KMS-11 (cell line): ENCODE data around the gene CCDC178.

Source experiments
- H2AFZ ChIP-seq: fragments of 200-600 bp; sonication (generic); 2 replicates; pipeline ENCODE4 v1.6.1; 2016; ENCODE audit warnings: antibody characterized with exemption, mixed run types, low read depth
- H3K27ac ChIP-seq: fragments of 200-600 bp; sonication (generic); 2 replicates; pipeline ENCODE4 v1.6.1; 2016; ENCODE audit warnings: mild to moderate bottlenecking, mixed run types
- H3K27me3 ChIP-seq: fragments of 200-600 bp; sonication (generic); 2 replicates; pipeline ENCODE4 v1.6.1; 2017; ENCODE audit warnings: mild to moderate bottlenecking, low read depth, mixed run types, moderate library complexity; ENCODE audit not compliant: insufficient read depth
- H3K36me3 ChIP-seq: fragments of 200-600 bp; sonication (generic); 2 replicates; pipeline ENCODE4 v1.6.1; 2017; ENCODE audit warnings: mild to moderate bottlenecking, mixed run types; ENCODE audit not compliant: insufficient read depth
- H3K4me1 ChIP-seq: fragments of 200-600 bp; sonication (generic); 2 replicates; pipeline ENCODE4 v1.6.1; 2016; ENCODE audit warnings: mild to moderate bottlenecking, low read depth, mixed run types; ENCODE audit not compliant: poor library complexity, severe bottlenecking
- H3K4me2 ChIP-seq: fragments of 200-600 bp; sonication (generic); 2 replicates; pipeline ENCODE4 v1.7.0; 2016; ENCODE audit warnings: mild to moderate bottlenecking, mixed run types
- H3K4me3 ChIP-seq: fragments of 200-600 bp; sonication (generic); IDR thresholded peaks from 2 replicates; pipeline ENCODE4 v1.6.1; 2017; ENCODE audit warnings: low read depth, low read length, mixed read lengths; ENCODE audit not compliant: insufficient read depth
- H3K79me2 ChIP-seq: fragments of 200-600 bp; sonication (generic); 2 replicates; pipeline ENCODE4 v1.6.1; 2016; ENCODE audit warnings: low read depth, mixed run types; ENCODE audit not compliant: insufficient read depth
- H3K9ac ChIP-seq: fragments of 200-600 bp; sonication (generic); 2 replicates; pipeline ENCODE4 v1.6.1; 2016; ENCODE audit warnings: mild to moderate bottlenecking, mixed run types
- H4K20me1 ChIP-seq: fragments of 200-600 bp; sonication (generic); 2 replicates; pipeline ENCODE4 v1.6.1; 2016; ENCODE audit warnings: mild to moderate bottlenecking, mixed run types; ENCODE audit not compliant: insufficient read depth
- CTCF ChIP-seq: fragments of 200-600 bp; sonication (generic); conservative IDR thresholded peaks from 2 replicates; pipeline ENCODE4 v1.6.1; 2017; ENCODE audit warnings: low read depth, mild to moderate bottlenecking, antibody characterized with exemption, low read length, moderate library complexity, mixed read lengths

The CCDC178 gene

GRCh38 chr18:33014060-33014796 lies 426.3 kb downstream of the CCDC178 start:
- Histone ChIP-seq H3K4me2 (no peak overlapping the region), H3K27me3 (no peaks in the 10 kb centered on the region), H4K20me1 (no peaks in the 10 kb centered on the region), H3K79me2 (no peaks in the 10 kb centered on the region), H3K36me3 (no peaks in the 10 kb centered on the region), H3K4me1 (no peaks in the 10 kb centered on the region), H3K27ac (no peak overlapping the region), H3K4me3 (no peak overlapping the region), H3K9ac (no peak overlapping the region), H2AFZ (no peak overlapping the region)
- TF ChIP-seq CTCF = no peak

- Histone ChIP-seq H3K27ac (no peak overlapping the region), H3K4me3 (no peak overlapping the region), H3K79me2 (no peaks in the 10 kb centered on the region), H2AFZ (no peak overlapping the region), H3K4me2 (no peak overlapping the region), H3K27me3 (no peaks in the 10 kb centered on the region), H3K4me1 (no peaks in the 10 kb centered on the region), H3K9ac (no peak overlapping the region), H3K36me3 (no peaks in the 10 kb centered on the region), H4K20me1 (no peaks in the 10 kb centered on the region)
- TF ChIP-seq CTCF = no peak
Observed at GRCh38 chr18:33010149-33010548, 430.4 kb downstream of the CCDC178 start.

- Histone ChIP-seq H3K36me3 (no peaks in the 10 kb centered on the region), H2AFZ (no peak overlapping the region), H3K4me3 (no peak overlapping the region), H3K79me2 (no peaks in the 10 kb centered on the region), H4K20me1 (no peaks in the 10 kb centered on the region), H3K27ac (no peak overlapping the region), H3K4me2 (no peak overlapping the region), H3K27me3 (no peaks in the 10 kb centered on the region), H3K4me1 (no peaks in the 10 kb centered on the region), H3K9ac (no peak overlapping the region)
- TF ChIP-seq CTCF = no peak
Observed at GRCh38 chr18:32998921-32999320, 441.6 kb downstream of the CCDC178 start.

GRCh38 chr18:32998285-32998684 lies 442.2 kb downstream of the CCDC178 start:
- Histone ChIP-seq H3K79me2 (no peaks in the 10 kb centered on the region), H2AFZ (no peak overlapping the region), H3K27ac (no peak overlapping the region), H3K4me2 (no peak overlapping the region), H3K4me1 (no peaks in the 10 kb centered on the region), H3K36me3 (no peaks in the 10 kb centered on the region), H3K4me3 (no peak overlapping the region), H3K9ac (no peak overlapping the region), H4K20me1 (no peaks in the 10 kb centered on the region), H3K27me3 (no peaks in the 10 kb centered on the region)
- no peak for TF ChIP-seq CTCF
